Testis (tissue), 3 donors: ENCODE results near the gene GCSH. TPM values are rescaled to one million over a fixed set of nuclear protein-coding genes. Genes with fewer than 3 reads are reported as not detected.

Experiments
- DNase-seq: peaks from one replicate; pipeline ENCODE4 v3.0.0-alpha.2; 2019
- H3K27ac ChIP-seq, 2 donors: fragments of 200-600 bp; sonication (generic); one replicate each; pipeline ENCODE4 v1.5.1; 2019
- H3K27me3 ChIP-seq: fragments of 200-600 bp; sonication (generic); one replicate; pipeline ENCODE4 v1.5.1; 2019
- H3K36me3 ChIP-seq: fragments of 200-600 bp; sonication (generic); one replicate; pipeline ENCODE4 v1.5.1; 2017; ENCODE audit warnings: low read depth; ENCODE audit errors: missing control alignments
- H3K4me1 ChIP-seq: fragments of 200-600 bp; sonication (generic); one replicate; pipeline ENCODE4 v1.5.1; 2019
- H3K4me3 ChIP-seq, 2 donors: fragments of 200-600 bp; sonication (generic); one replicate each; pipeline ENCODE4 v1.5.1; 2017 to 2019
- H3K9me3 ChIP-seq: fragments of 200-600 bp; sonication (generic); one replicate; pipeline ENCODE4 v1.5.1; 2017
- CTCF ChIP-seq, 3 experiments: fragments of 450-650 bp in 2 of 3; fragments of 200-600 bp in 1 of 3; sonication (generic) in 1 of 3; IDR thresholded peaks; one replicate each; pipeline ENCODE4 v1.5.1; 2016 to 2019; ENCODE audit warnings: antibody characterized with exemption in 3 of 3, mild to moderate bottlenecking in 2 of 3, moderate library complexity in 1 of 3
- POLR2A ChIP-seq: fragments of 450-650 bp; IDR thresholded peaks from one replicate; pipeline ENCODE4 v1.6.1; 2017; ENCODE audit warnings: antibody characterized with exemption, mild to moderate bottlenecking, moderate library complexity
- WGBS, 2 donors: methylation state at CpG; one replicate each; pipeline ENCODE4 v1.1.5; 2018; 5-methylcytosine and 5-hydroxymethylcytosine counted together
- intact Hi-C: fragments of 100-400 bp; cut with DNase I; formaldehyde crosslinking; loops from one replicate; pipeline ENCODE4 v1.15.1; 2023; ENCODE audit warnings: low total_unique reads
- polyA plus RNA-seq: library from polyadenylated mRNA; stranded (reverse); fragments of 350-450 nt; fragmentation: Illumina TruSeq; extraction: RNeasy Lipid Tissue Mini Kit (QIAGEN cat#74804); gene quantifications from one replicate; pipeline ENCODE4 v1.2.3, GENCODE V29; 2014; ENCODE audit warnings: low read depth, low replicate concordance; ENCODE audit not compliant: insufficient read depth
- total RNA-seq, 2 donors: library from RNA; depleted of rRNA; stranded (reverse); fragments of >200 nt; gene quantifications; one replicate each; pipeline ENCODE4 v1.2.3, GENCODE V29; 2016

Gene GCSH
- total and polyA plus RNA-seq, 3 donors from 2014 or later, result 10.3 to 19.4 (median 18.4) TPM

GRCh38 chr16:81071805-81072204 is 24.4 kb downstream of the GCSH start:
- no peak for TF ChIP-seq CTCF (IDR thresholded peaks at IDR 0.05)
- TF ChIP-seq POLR2A, result no peak
- no peaks in the 10 kb centered on the region for H3K36me3 ChIP-seq
- 91 to 93% methylated on average over 4 of the region's 4 CpGs for WGBS, 2 donors
- no peaks in the 10 kb centered on the region for H3K9me3 ChIP-seq
- no peak overlapping the region for H3K4me3 ChIP-seq
- no peak for DNase-seq
- H3K27ac ChIP-seq, result no peak overlapping the region
- H3K27me3 ChIP-seq, result no peaks in the 10 kb centered on the region
- intact Hi-C loops, result no loop called here
- H3K4me1 ChIP-seq, result no peaks in the 10 kb centered on the region

- TF ChIP-seq CTCF (IDR thresholded peaks at IDR 0.05) (no peak), POLR2A (no peak)
- no peaks in the 10 kb centered on the region for H3K36me3 ChIP-seq
- H3K4me1 ChIP-seq, result no peaks in the 10 kb centered on the region
- no peak overlapping the region for H3K27ac ChIP-seq
- H3K27me3 ChIP-seq, result no peaks in the 10 kb centered on the region
- 80 to 94% methylated on average over 7 to 8 of the region's 8 CpGs for WGBS, 2 donors
- intact Hi-C loops, result no loop called here
- no peaks in the 10 kb centered on the region for H3K9me3 ChIP-seq
- DNase-seq, result no peak
- H3K4me3 ChIP-seq, result no peak overlapping the region
Measured at GRCh38 chr16:81070979-81071378, 25.2 kb downstream of the GCSH start.

- intact Hi-C loops, result no loop called here
- Histone ChIP-seq H3K4me3 (no peak overlapping the region), H3K27ac (no peak overlapping the region), H3K4me1 (no peaks in the 10 kb centered on the region), H3K9me3 (no peaks in the 10 kb centered on the region), H3K36me3 (no peaks in the 10 kb centered on the region), H3K27me3 (no peaks in the 10 kb centered on the region)
- DNase-seq, result no peak
- TF ChIP-seq CTCF (IDR thresholded peaks at IDR 0.05), result no peak
- TF ChIP-seq POLR2A, result no peak
- WGBS, 2 donors, result 92 to 93% methylated on average over 2 to 4 of the region's 4 CpGs
Measured at GRCh38 chr16:81069063-81069462, 27.1 kb downstream of the GCSH start.

- Histone ChIP-seq H3K27ac (no peak overlapping the region), H3K27me3 (no peaks in the 10 kb centered on the region), H3K4me3 (no peak overlapping the region), H3K36me3 (no peaks in the 10 kb centered on the region), H3K9me3 (no peaks in the 10 kb centered on the region), H3K4me1 (no peaks in the 10 kb centered on the region)
- intact Hi-C loops, result no loop called here
- DNase-seq, result no peak
- no peak for TF ChIP-seq CTCF (IDR thresholded peaks at IDR 0.05)
- TF ChIP-seq POLR2A, result no peak
- WGBS, 2 donors, result 69 to 88% methylated on average over 1 of the region's 1 CpG
Measured at GRCh38 chr16:81067166-81067565, 29.0 kb downstream of the GCSH start.

GRCh38 chr16:81066681-81067080 is 29.5 kb downstream of the GCSH start:
- no peaks in the 10 kb centered on the region for H3K9me3 ChIP-seq
- WGBS, 2 donors, result 79 to 84% methylated on average over 4 of the region's 4 CpGs

More at GRCh38 chr16:81066681-81067080, 29.5 kb downstream of the GCSH start:
- H3K4me3 ChIP-seq, result no peak overlapping the region
- H3K27ac ChIP-seq, result no peak overlapping the region
- no peak for DNase-seq
- intact Hi-C loops, result no loop called here
- TF ChIP-seq POLR2A (no peak), CTCF (IDR thresholded peaks at IDR 0.05) (no peak)
- H3K4me1 ChIP-seq, result no peaks in the 10 kb centered on the region
- H3K36me3 ChIP-seq, result no peaks in the 10 kb centered on the region
- no peaks in the 10 kb centered on the region for H3K27me3 ChIP-seq
